Liver (tissue), 9 donors: ENCODE data around the gene MED27. TPM values are rescaled to one million over a fixed set of nuclear protein-coding genes. Genes with fewer than 3 reads are reported as not detected.

Source experiments
- DNase-seq: peaks from one replicate; pipeline ENCODE4 v3.0.0-alpha.2; 2017; ENCODE audit warnings: low spot score
- H3K27ac ChIP-seq, 2 donors: one replicate each; pipeline ENCODE4 v1.7.0; 2013; ENCODE audit warnings: inconsistent platforms in 2 of 2, low read length in 2 of 2, control low read depth in 1 of 2, low read depth in 1 of 2, mild to moderate bottlenecking in 1 of 2
- H3K27me3 ChIP-seq, 4 donors: one replicate each; pipeline versions ENCODE4 v1.6.1 to v1.7.0; 2013; ENCODE audit warnings: low read length in 3 of 4, inconsistent platforms in 1 of 4, mild to moderate bottlenecking in 1 of 4, moderate library complexity in 1 of 4; ENCODE audit not compliant: control insufficient read depth in 4 of 4, insufficient read depth in 4 of 4
- H3K36me3 ChIP-seq, 4 donors: one replicate each; pipeline versions ENCODE4 v1.6.1 to v1.7.0; 2013; ENCODE audit warnings: low read length in 3 of 4, mild to moderate bottlenecking in 3 of 4, low read depth in 1 of 4, moderate library complexity in 1 of 4; ENCODE audit not compliant: control insufficient read depth in 4 of 4, insufficient read depth in 3 of 4
- H3K4me1 ChIP-seq, 4 donors: one replicate each; pipeline versions ENCODE4 v1.6.1 to v1.7.0; 2013; ENCODE audit warnings: low read length in 3 of 4, mild to moderate bottlenecking in 3 of 4, moderate library complexity in 1 of 4; ENCODE audit not compliant: control insufficient read depth in 4 of 4, insufficient read depth in 4 of 4
- H3K4me3 ChIP-seq, 3 donors: one replicate each; pipeline versions ENCODE4 v1.6.1 to v1.7.0; 2013; ENCODE audit warnings: low read length in 3 of 3, control low read depth in 1 of 3, low read depth in 1 of 3, mild to moderate bottlenecking in 1 of 3
- H3K9ac ChIP-seq, 2 donors: one replicate each; pipeline ENCODE4 v1.7.0; 2013; ENCODE audit warnings: low read length in 2 of 2, mild to moderate bottlenecking in 2 of 2, moderate library complexity in 2 of 2, control low read depth in 1 of 2, low read depth in 1 of 2
- H3K9me3 ChIP-seq, 4 donors: one replicate each; pipeline versions ENCODE4 v1.6.1 to v1.7.0; 2013; ENCODE audit warnings: low read length in 3 of 4; ENCODE audit not compliant: control insufficient read depth in 4 of 4
- ATF3 ChIP-seq: IDR thresholded peaks from 2 replicates; pipeline ENCODE4 v1.6.1; 2016; ENCODE audit warnings: antibody characterized with exemption
- CTCF ChIP-seq: fragments of 150-350 bp; IDR thresholded peaks from 2 replicates; pipeline ENCODE4 v1.5.1; 2017; ENCODE audit warnings: improper control_type of control experiment, low read depth, low read length; ENCODE audit not compliant: missing input control
- FOXA2 ChIP-seq: IDR thresholded peaks from 2 replicates; pipeline ENCODE4 v1.6.1; 2016; ENCODE audit warnings: antibody characterized with exemption
- GABPA ChIP-seq, 2 donors: IDR thresholded peaks in 1 of 2; conservative IDR thresholded peaks in 1 of 2; 2 replicates each; pipeline ENCODE4 v1.6.1; 2016; ENCODE audit warnings: antibody characterized with exemption in 2 of 2, mild to moderate bottlenecking in 1 of 2, moderate library complexity in 1 of 2
- HNF4G ChIP-seq: IDR thresholded peaks from 2 replicates; pipeline ENCODE4 v1.6.1; 2016; ENCODE audit warnings: antibody characterized with exemption
- JUND ChIP-seq, 2 donors: IDR thresholded peaks; 2 replicates each; pipeline ENCODE4 v1.6.1; 2016; ENCODE audit warnings: antibody characterized with exemption in 2 of 2
- MAX ChIP-seq: IDR thresholded peaks from 2 replicates; pipeline ENCODE4 v1.6.1; 2016; ENCODE audit warnings: antibody characterized with exemption
- NR2F2 ChIP-seq: IDR thresholded peaks from 2 replicates; pipeline ENCODE4 v1.6.1; 2016; ENCODE audit warnings: antibody characterized with exemption
- RAD21 ChIP-seq, 2 donors: IDR thresholded peaks; 2 replicates each; pipeline ENCODE4 v1.6.1; 2016; ENCODE audit warnings: antibody characterized with exemption in 2 of 2, mild to moderate bottlenecking in 2 of 2
- REST ChIP-seq: IDR thresholded peaks from 2 replicates; pipeline ENCODE4 v1.6.1; 2016; ENCODE audit warnings: antibody characterized with exemption, mild to moderate bottlenecking
- RXRA ChIP-seq, 2 donors: IDR thresholded peaks; 2 replicates each; pipeline ENCODE4 v1.6.1; 2017 to 2018; ENCODE audit warnings: antibody characterized with exemption in 2 of 2, mild to moderate bottlenecking in 1 of 2
- SP1 ChIP-seq: IDR thresholded peaks from 2 replicates; pipeline ENCODE4 v1.6.1; 2018; ENCODE audit warnings: antibody characterized with exemption, mild to moderate bottlenecking
- TAF1 ChIP-seq: conservative IDR thresholded peaks from 2 replicates; pipeline ENCODE4 v1.6.1; 2016; ENCODE audit warnings: antibody characterized with exemption, mild to moderate bottlenecking
- YY1 ChIP-seq: IDR thresholded peaks from 2 replicates; pipeline ENCODE4 v1.6.1; 2016; ENCODE audit warnings: antibody characterized with exemption, mild to moderate bottlenecking
- WGBS: extraction: QIAGEN DNeasy Blood & Tissue Kit; methylation state at CpG from one replicate; pipeline ENCODE4 v1.1.7; 2013; 5-methylcytosine and 5-hydroxymethylcytosine counted together
- polyA plus RNA-seq, 2 donors: library from polyadenylated mRNA; stranded (reverse) in 1 of 2; unstranded in 1 of 2; fragments of 200-250 nt in 1 of 2; fragments of >200 nt in 1 of 2; fragmentation: Nextera tagmentation in 1 of 2; extraction: Ambion mirVana in 1 of 2; gene quantifications; one replicate each; pipeline versions ENCODE4 v1.2.1 to v1.2.3, GENCODE V29; 2013 to 2015
- total RNA-seq, 2 donors: library from RNA; depleted of rRNA; stranded (reverse); fragments of >200 nt; gene quantifications; one replicate each; pipeline ENCODE4 v1.2.3, GENCODE V29; 2014
- donor health status: healthy.
- donor health status: healthy.
- donor health status: healthy.
- donor health status: healthy.
- donor health status: healthy.

The MED27 gene
- total and polyA plus RNA-seq, 4 donors = 4.6 to 7.9 (median 5.5) TPM

- peaks cover 0 to 4% (median under 1%) of the 10 kb centered on the region in 4 donors for H3K36me3 ChIP-seq
- H3K27me3 ChIP-seq = no peaks in the 10 kb centered on the region
- H3K4me3 ChIP-seq = no peak overlapping the region
- DNase-seq = no peak
- WGBS = 96% methylated on average over 2 of the region's 2 CpGs
- TF ChIP-seq JUND (IDR thresholded peaks at IDR 0.05) = no peak
- H3K4me1 ChIP-seq = no peaks in the 10 kb centered on the region
- H3K9me3 ChIP-seq = no peaks in the 10 kb centered on the region
- no peak overlapping the region for H3K27ac ChIP-seq
- H3K9ac ChIP-seq = no peak overlapping the region
Observed at GRCh38 chr9:131887680-131888079, 192.0 kb downstream of the MED27 start.

GRCh38 chr9:131886826-131887225, 192.8 kb downstream of the MED27 start:
- H3K9me3 ChIP-seq = no peaks in the 10 kb centered on the region
- no peak for TF ChIP-seq REST
- no peak for TF ChIP-seq CTCF
- TF ChIP-seq MAX = no peak
- no peak for TF ChIP-seq RXRA (IDR thresholded peaks at IDR 0.05)
- no peak for DNase-seq
- 83% methylated on average over 2 of the region's 2 CpGs for WGBS
- no peak overlapping the region for H3K4me3 ChIP-seq
- H3K4me1 ChIP-seq = no peaks in the 10 kb centered on the region
- peaks cover 0 to 4% (median under 1%) of the 10 kb centered on the region in 4 donors for H3K36me3 ChIP-seq
- no peaks in the 10 kb centered on the region for H3K27me3 ChIP-seq
- H3K9ac ChIP-seq = no peak overlapping the region
- no peak overlapping the region for H3K27ac ChIP-seq

GRCh38 chr9:131885144-131885609, 194.5 kb downstream of the MED27 start:
- WGBS = 90% methylated on average over 6 of the region's 6 CpGs
- no peak overlapping the region for H3K27ac ChIP-seq
- no peak for DNase-seq
- no peak for TF ChIP-seq TAF1
- TF ChIP-seq MAX = no peak
- TF ChIP-seq REST = no peak
- no peak for TF ChIP-seq ATF3
- no peak for TF ChIP-seq FOXA2
- no peak for TF ChIP-seq GABPA (IDR thresholded peaks at IDR 0.05 in 1 of 2, conservative IDR thresholded peaks at IDR 0.05 in 1 of 2)
- TF ChIP-seq CTCF = no peak
- TF ChIP-seq NR2F2 = no peak
- TF ChIP-seq YY1 = no peak
- TF ChIP-seq RXRA (IDR thresholded peaks at IDR 0.05) = no peak
- no peak for TF ChIP-seq RAD21 (IDR thresholded peaks at IDR 0.05)
- no peak for TF ChIP-seq HNF4G
- no peak for TF ChIP-seq JUND (IDR thresholded peaks at IDR 0.05)
- no peak for TF ChIP-seq SP1

More at GRCh38 chr9:131885144-131885609, 194.5 kb downstream of the MED27 start:
- Histone ChIP-seq H3K4me3 (no peak overlapping the region), H3K9ac (no peak overlapping the region), H3K36me3 (peaks cover 0 to 2% (median 0%) of the 10 kb centered on the region in 4 donors), H3K4me1 (no peaks in the 10 kb centered on the region), H3K27me3 (no peaks in the 10 kb centered on the region), H3K9me3 (no peaks in the 10 kb centered on the region)
